BJ (cell line): ENCODE measurements around the gene GRHL3. TPM values are rescaled to one million over a fixed set of nuclear protein-coding genes. Genes with fewer than 3 reads are reported as not detected.
A peak's percentile ranks its signal among the peaks of the same experiment; 100 is the strongest.

Source experiments
- CTCF ChIA-PET: fragments of 350-600 bp; formaldehyde crosslinking; extraction: SDS; loops from one replicate; lab custom pipeline; 2021; ENCODE audit warnings: antibody characterized with exemption, inconsistent platforms; lab: Yijun Ruan, JAX
- POLR2A ChIA-PET: fragments of 300-600 bp; sonication (Branson Sonifier 250); formaldehyde crosslinking; extraction: SDS; loops from one replicate; lab custom pipeline; 2021; ENCODE audit warnings: antibody characterized with exemption; lab: Charles Lee
- DNase-seq: peaks from one replicate; pipeline ENCODE4 v3.0.0-alpha.2; 2011; ENCODE audit warnings: low read depth
- H3K27me3 ChIP-seq: 2 replicates; pipeline ENCODE4 v1.6.0; 2011; ENCODE audit warnings: low read length; ENCODE audit not compliant: control insufficient read depth, insufficient read depth
- H3K36me3 ChIP-seq: 2 replicates; pipeline ENCODE4 v1.5.1; 2011; ENCODE audit warnings: low read length; ENCODE audit not compliant: control insufficient read depth, insufficient read depth
- H3K4me3 ChIP-seq: 2 replicates; pipeline ENCODE4 v1.5.1; 2011; ENCODE audit warnings: low read depth, mild to moderate bottlenecking, control low read depth, low read length
- CTCF ChIP-seq: IDR thresholded peaks from 2 replicates; pipeline ENCODE4 v1.5.1; 2011; ENCODE audit warnings: low read depth, mild to moderate bottlenecking, control low read depth, inconsistent platforms, low read length, moderate library complexity; ENCODE audit not compliant: insufficient read depth
- polyA plus RNA-seq: library from polyadenylated mRNA; depleted of rRNA; stranded (reverse); fragments of >200 nt; gene quantifications from 2 replicates; pipeline ENCODE4 v1.2.3, GENCODE V29; 2011

The GRHL3 gene
- polyA plus RNA-seq, 1 experiment, result not detected

GRCh38 chr1:24301785-24302175 lies 17.4 kb upstream of the GRHL3 start:
- ChIA-PET CTCF (interaction anchor here (1.0 to 2.5 kb wide), 4 partner anchors 84 to 103 kb away, joined by 3 to 11 read pairs (median 4); no protein-coding TSS in a partner anchor), POLR2A (no interaction called here)
- no peak overlapping the region for H3K4me3 ChIP-seq
- DNase-seq, result no peak
- no peak for TF ChIP-seq CTCF
- no peaks in the 10 kb centered on the region for H3K36me3 ChIP-seq
- peaks cover 34% of the 10 kb centered on the region for H3K27me3 ChIP-seq

- peaks cover 32% of the 10 kb centered on the region for H3K27me3 ChIP-seq
- H3K4me3 ChIP-seq, result no peak overlapping the region
- no peaks in the 10 kb centered on the region for H3K36me3 ChIP-seq
- ChIA-PET CTCF (interaction anchor here (1.1 to 2.5 kb wide), 3 partner anchors 84 to 103 kb away, joined by 3 to 11 read pairs (median 5); no protein-coding TSS in a partner anchor), POLR2A (no interaction called here)
- no peak for DNase-seq
- no peak for TF ChIP-seq CTCF
Observed at GRCh38 chr1:24302209-24302611, 16.9 kb upstream of the GRHL3 start.

GRCh38 chr1:24303600-24303999 lies 15.6 kb upstream of the GRHL3 start:
- CTCF ChIA-PET, result no interaction called here
- peaks cover 29% of the 10 kb centered on the region for H3K27me3 ChIP-seq
- no peak for TF ChIP-seq CTCF

GRCh38 chr1:24304763-24305162 lies 14.4 kb upstream of the GRHL3 start:
- POLR2A ChIA-PET, result no interaction called here
- no peaks in the 10 kb centered on the region for H3K36me3 ChIP-seq
- no peak overlapping the region for H3K4me3 ChIP-seq
- peaks cover 27% of the 10 kb centered on the region for H3K27me3 ChIP-seq
- CTCF ChIA-PET, result interaction anchor here (1.8 kb wide), 1 partner anchor 86 kb away, joined by 5 read pairs; no protein-coding TSS in a partner anchor
- DNase-seq, result no peak
- TF ChIP-seq CTCF, result no peak

More at GRCh38 chr1:24303600-24303999, 15.6 kb upstream of the GRHL3 start:
- POLR2A ChIA-PET, result no interaction called here
- Histone ChIP-seq H3K36me3 (no peaks in the 10 kb centered on the region), H3K4me3 (no peak overlapping the region)
- no peak for DNase-seq

- Histone ChIP-seq H3K36me3 (no peaks in the 10 kb centered on the region), H3K4me3 (no peak overlapping the region), H3K27me3 (peaks cover 22% of the 10 kb centered on the region)
- ChIA-PET POLR2A (no interaction called here), CTCF (interaction anchor here (0.6 to 3.1 kb wide), 6 partner anchors 11 to 110 kb away, joined by 3 to 19 read pairs (median 6); no protein-coding TSS in a partner anchor)
- peak; percentile 47 for TF ChIP-seq CTCF
- DNase-seq, result no peak
Observed at GRCh38 chr1:24308365-24309015, 10.7 kb upstream of the GRHL3 start.
